Medulla oblongata (tissue), 1 donor: ENCODE results near the gene SESN3.
A peak's percentile ranks its signal among the peaks of the same experiment; 100 is the strongest.
"Not testable (repeated sequence)": the region's sequence is repeated elsewhere in the genome, so short reads cannot be mapped to it uniquely, and the experiment has no call there.

Experiments
- DNase-seq: peaks from one replicate; pipeline ENCODE4 v3.0.0-alpha.2; 2015; ENCODE audit errors: extremely low spot score

The SESN3 gene

GRCh38 chr11:95231127-95231880 lies at the start of gene SESN3:
Gene SESN3 (minus strand): TSS chr11:95231202. CDS start chr11:95230860, 342 bp downstream.
- DNase-seq: peak; percentile 100

- DNase-seq: peak; percentile 82
These were observed 49.2 kb upstream of the SESN3 start for GRCh38 chr11:95279921-95280868.

GRCh38 chr11:95277868-95278267 lies 46.9 kb upstream of the SESN3 start:
- DNase-seq: no peak

- no peak for DNase-seq
These were observed 45.1 kb upstream of the SESN3 start for GRCh38 chr11:95276139-95276538.

GRCh38 chr11:95273618-95274017 lies 42.6 kb upstream of the SESN3 start:
- not testable (repeated sequence) for DNase-seq

- no peak for DNase-seq
These were observed 38.2 kb upstream of the SESN3 start for GRCh38 chr11:95269036-95269819.

- DNase-seq: no peak
These were observed 37.4 kb upstream of the SESN3 start for GRCh38 chr11:95268391-95268790.

GRCh38 chr11:95267601-95268213 lies 36.7 kb upstream of the SESN3 start:
- DNase-seq: no peak

GRCh38 chr11:95266751-95267374 lies 35.9 kb upstream of the SESN3 start:
- DNase-seq: no peak

- DNase-seq: no peak
These were observed 33.9 kb upstream of the SESN3 start for GRCh38 chr11:95264881-95265280.

GRCh38 chr11:95262994-95263765 lies 32.2 kb upstream of the SESN3 start:
- no peak for DNase-seq

GRCh38 chr11:95257456-95257971 lies 26.5 kb upstream of the SESN3 start:
- DNase-seq: no peak

- DNase-seq: peak; percentile 78
These were observed 25.3 kb upstream of the SESN3 start for GRCh38 chr11:95256321-95256779.

- DNase-seq: no peak
These were observed 24.5 kb upstream of the SESN3 start for GRCh38 chr11:95255251-95256145.

GRCh38 chr11:95254716-95255115 lies 23.7 kb upstream of the SESN3 start:
- no peak for DNase-seq

GRCh38 chr11:95254131-95254704 lies 23.2 kb upstream of the SESN3 start:
- peak; percentile 98 for DNase-seq

- DNase-seq: no peak
These were observed 22.1 kb upstream of the SESN3 start for GRCh38 chr11:95253141-95253540.

GRCh38 chr11:95252586-95252985 lies 21.6 kb upstream of the SESN3 start:
- no peak for DNase-seq
